ENCODE measurements around the gene IL31. TPM values are rescaled to one million over a fixed set of nuclear protein-coding genes. Genes with fewer than 3 reads are reported as not detected.

IL31 gene
- total RNA-seq, 1 donor from 2014 or later = not detected

DNA sequence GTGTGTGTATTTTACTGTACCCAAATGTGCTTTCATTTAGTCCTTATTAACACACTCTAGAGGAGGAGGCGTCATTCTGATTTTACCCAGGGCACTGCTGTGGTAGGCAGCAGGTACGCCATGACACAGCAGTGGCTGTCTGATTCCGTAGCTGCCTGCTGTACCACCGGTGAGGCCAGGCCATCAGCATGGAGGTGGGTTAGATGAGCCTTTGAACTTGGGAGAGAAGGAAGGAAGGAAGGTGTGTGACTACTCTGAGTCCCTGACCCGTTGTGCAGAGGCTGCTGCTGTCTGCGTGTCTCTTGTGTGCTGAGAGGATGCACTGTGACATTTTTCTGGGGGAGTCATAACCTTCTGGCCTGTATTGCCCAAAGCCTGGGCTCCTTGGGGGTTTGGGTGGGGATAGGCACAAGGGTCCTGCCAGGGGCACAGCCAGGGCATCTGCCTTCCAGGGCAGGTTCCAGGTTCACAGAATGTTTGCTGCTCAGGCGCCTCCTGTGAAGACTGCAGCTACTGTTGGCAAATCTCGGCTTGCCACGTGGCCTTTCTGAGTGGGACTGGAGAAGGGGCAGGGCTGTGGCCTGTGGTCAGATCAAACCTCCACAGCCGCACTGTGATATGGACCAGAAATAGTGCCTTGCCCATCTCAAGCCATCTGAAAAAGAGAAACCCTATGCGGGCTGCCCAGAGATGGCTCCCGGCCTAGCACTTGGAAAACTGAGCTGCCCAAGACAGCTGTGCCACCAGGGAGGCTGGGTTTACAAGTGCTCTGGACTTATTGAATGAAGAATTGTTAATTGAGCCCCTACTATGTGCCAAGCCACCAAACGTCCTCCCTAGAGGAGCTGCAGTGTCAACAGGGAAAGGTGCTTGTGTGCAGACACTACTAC, 48.3 kb downstream of the IL31 start:
- ATAC-seq (ENCODE audit: low read depth) (no peak), DNase-seq (no peak)
- ChIA-PET POLR2A (no interaction called here), CTCF (interaction anchor here (0.7 to 9.6 kb wide), 3 partner anchors 65 to 207 kb away, joined by 3 to 122 read pairs (median 4); partner anchors contain the start of gene CFAP251)
- Mint-ChIP-seq H3K9me3 (no peaks in the 10 kb centered on the region), H3K27me3 (no peaks in the 10 kb centered on the region), H3K4me3 (no peak overlapping the region), H3K4me1 (peaks cover 21% of the 10 kb centered on the region), H3K36me3 (ENCODE audit: low read depth) (peaks cover 35% of the 10 kb centered on the region), H3K27ac (no peak overlapping the region)
- intact Hi-C loops (cut with micrococcal nuclease) = no loop called here
- TF ChIP-seq, protein P1, sequence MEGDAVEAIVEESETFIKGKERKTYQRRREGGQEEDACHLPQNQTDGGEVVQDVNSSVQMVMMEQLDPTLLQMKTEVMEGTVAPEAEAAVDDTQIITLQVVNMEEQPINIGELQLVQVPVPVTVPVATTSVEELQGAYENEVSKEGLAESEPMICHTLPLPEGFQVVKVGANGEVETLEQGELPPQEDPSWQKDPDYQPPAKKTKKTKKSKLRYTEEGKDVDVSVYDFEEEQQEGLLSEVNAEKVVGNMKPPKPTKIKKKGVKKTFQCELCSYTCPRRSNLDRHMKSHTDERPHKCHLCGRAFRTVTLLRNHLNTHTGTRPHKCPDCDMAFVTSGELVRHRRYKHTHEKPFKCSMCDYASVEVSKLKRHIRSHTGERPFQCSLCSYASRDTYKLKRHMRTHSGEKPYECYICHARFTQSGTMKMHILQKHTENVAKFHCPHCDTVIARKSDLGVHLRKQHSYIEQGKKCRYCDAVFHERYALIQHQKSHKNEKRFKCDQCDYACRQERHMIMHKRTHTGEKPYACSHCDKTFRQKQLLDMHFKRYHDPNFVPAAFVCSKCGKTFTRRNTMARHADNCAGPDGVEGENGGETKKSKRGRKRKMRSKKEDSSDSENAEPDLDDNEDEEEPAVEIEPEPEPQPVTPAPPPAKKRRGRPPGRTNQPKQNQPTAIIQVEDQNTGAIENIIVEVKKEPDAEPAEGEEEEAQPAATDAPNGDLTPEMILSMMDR (IDR thresholded peaks at IDR 0.05) = no peak

DNA sequence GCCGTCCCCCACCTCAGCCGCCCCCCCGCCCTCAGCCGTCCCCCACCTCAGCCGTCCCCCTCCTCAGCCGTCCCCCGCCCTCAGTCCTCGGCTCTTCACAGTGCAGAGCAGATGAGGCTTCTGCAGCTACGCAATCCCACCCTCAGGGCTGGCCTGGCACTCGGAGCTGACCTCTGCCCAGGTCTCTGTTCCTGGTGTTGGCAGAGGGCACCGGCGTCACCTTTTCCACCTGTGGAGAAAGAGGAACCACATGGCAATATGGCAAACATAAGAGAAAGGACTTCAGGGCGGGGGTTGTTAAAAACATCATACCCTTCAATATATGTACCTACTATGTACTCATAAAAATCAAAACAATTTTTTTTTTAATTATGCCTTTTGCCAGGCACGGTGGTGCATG, 49.7 kb downstream of the IL31 start:
- no peak for ATAC-seq (ENCODE audit: low read depth)
- intact Hi-C loops (cut with micrococcal nuclease) = no loop called here
- POLR2A ChIA-PET = interaction anchor here (1.5 kb wide), 1 partner anchor 46 kb away, joined by 3 read pairs; no protein-coding TSS in a partner anchor
- TF ChIP-seq, protein P1 (IDR thresholded peaks at IDR 0.05) = no peak
- H3K36me3 Mint-ChIP-seq (ENCODE audit: low read depth) = peaks cover 23% of the 10 kb centered on the region
- peaks cover 23% of the 10 kb centered on the region for H3K4me1 Mint-ChIP-seq
- no peak for DNase-seq
- no peaks in the 10 kb centered on the region for H3K9me3 Mint-ChIP-seq
- H3K4me3 Mint-ChIP-seq = no peak overlapping the region
- CTCF ChIA-PET = interaction anchor here (1.0 to 9.6 kb wide), 7 partner anchors 13 to 329 kb away, joined by 4 to 122 read pairs (median 8); partner anchors contain the start of gene CFAP251
- no peaks in the 10 kb centered on the region for H3K27me3 Mint-ChIP-seq
- H3K27ac Mint-ChIP-seq = no peak overlapping the region

DNA sequence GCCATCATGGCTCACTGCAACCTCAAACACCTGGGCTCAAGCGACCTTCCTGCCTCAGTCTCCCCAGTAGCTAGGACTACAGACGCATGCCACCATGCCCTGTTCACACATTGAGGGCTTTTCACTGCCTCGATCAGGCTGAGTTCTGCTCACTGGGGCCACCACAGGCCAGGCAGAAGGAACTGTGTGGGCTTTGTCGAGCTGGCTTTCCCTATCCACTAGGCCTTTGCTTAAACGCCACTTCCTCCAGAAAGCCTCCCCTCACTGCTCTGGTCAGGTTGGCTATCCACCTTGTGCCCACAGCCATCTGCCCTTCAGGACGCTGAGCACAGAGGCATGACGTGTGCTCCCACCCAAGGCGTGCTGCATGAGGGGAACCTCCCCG, 50.3 kb downstream of the IL31 start:
- H3K4me3 Mint-ChIP-seq = no peak overlapping the region
- no peaks in the 10 kb centered on the region for H3K27me3 Mint-ChIP-seq
- no peak for ATAC-seq (ENCODE audit: low read depth)
- no peaks in the 10 kb centered on the region for H3K9me3 Mint-ChIP-seq
- peaks cover 16% of the 10 kb centered on the region for H3K36me3 Mint-ChIP-seq (ENCODE audit: low read depth)
- ChIA-PET CTCF (interaction anchor here (0.8 to 9.6 kb wide), 17 partner anchors 9 to 329 kb away, joined by 3 to 122 read pairs (median 4); partner anchors contain the start of gene CFAP251), POLR2A (interaction anchor here (1.5 kb wide), 1 partner anchor 46 kb away, joined by 3 read pairs; no protein-coding TSS in a partner anchor)
- intact Hi-C loops (cut with micrococcal nuclease) = loop anchor here (1.0 to 2.0 kb wide), 5 partner anchors 45 to 205 kb away; partner anchors contain the start of genes CFAP251 and MLXIP
- TF ChIP-seq, protein P1 (IDR thresholded peaks at IDR 0.05) = no peak
- DNase-seq = no peak
- H3K4me1 Mint-ChIP-seq = peaks cover 23% of the 10 kb centered on the region
- H3K27ac Mint-ChIP-seq = no peak overlapping the region

DNA sequence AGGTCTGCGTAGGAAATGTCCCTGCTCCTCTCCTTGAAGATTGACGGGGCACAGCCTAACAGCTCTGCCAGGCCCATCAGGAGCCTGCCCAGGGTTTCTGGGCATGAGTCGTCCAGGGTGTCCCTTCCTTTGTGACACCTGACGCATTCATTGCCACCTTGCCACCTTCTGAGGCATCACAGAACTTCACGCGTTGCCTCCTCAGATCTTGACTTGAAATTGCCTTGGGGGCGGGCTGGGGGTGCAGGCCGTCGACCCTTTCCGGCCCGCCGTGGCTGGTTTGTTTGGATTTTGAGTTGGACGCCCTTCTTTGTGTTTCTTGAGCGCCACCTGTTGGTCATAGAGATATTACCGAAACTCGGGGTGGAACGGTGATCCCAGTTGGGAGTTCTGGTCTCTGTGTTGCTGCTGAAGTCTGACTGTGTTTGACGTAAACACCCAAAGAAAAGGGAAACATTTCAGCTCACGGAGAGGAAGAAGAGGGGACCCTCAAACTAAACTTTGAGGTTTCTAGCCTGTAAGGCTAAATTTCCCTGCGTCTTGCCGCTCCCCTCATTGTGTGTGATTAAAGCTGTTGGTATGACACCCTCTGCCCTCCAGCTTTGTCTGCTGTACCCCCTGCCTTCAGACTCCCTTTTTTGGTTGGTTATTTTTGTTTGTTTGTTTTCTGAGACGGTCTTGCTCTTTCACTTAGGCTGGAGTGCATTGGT, 50.8 kb downstream of the IL31 start:
- H3K9me3 Mint-ChIP-seq = no peaks in the 10 kb centered on the region

More for the DNA sequence above, 50.8 kb downstream of the IL31 start:
- ATAC-seq (ENCODE audit: low read depth) (peak; percentile 62), DNase-seq (peak; percentile 50)
- intact Hi-C loops (cut with micrococcal nuclease) = loop anchor here (1.0 to 2.0 kb wide), 5 partner anchors 44 to 205 kb away; partner anchors contain the start of genes CFAP251 and MLXIP
- ChIA-PET POLR2A (interaction anchor here (0.6 to 1.5 kb wide), 4 partner anchors 18 to 102 kb away, joined by 3 to 13 read pairs (median 4); partner anchors contain the start of gene BCL7A), CTCF (interaction anchor here (0.6 to 9.6 kb wide), 20 partner anchors 9 to 328 kb away, joined by 3 to 122 read pairs (median 4); partner anchors contain the start of gene CFAP251)
- TF ChIP-seq, protein P1 (IDR thresholded peaks at IDR 0.05) = no peak
- Mint-ChIP-seq H3K36me3 (ENCODE audit: low read depth) (peaks cover 11% of the 10 kb centered on the region), H3K27me3 (no peaks in the 10 kb centered on the region), H3K4me3 (no peak overlapping the region), H3K4me1 (peaks cover 23% of the 10 kb centered on the region), H3K27ac (peak overlapping the region; percentile 38)

Other genes with a start within 250 kb of the IL31 start
- gene BCL7A, start 152.3 kb downstream of the IL31 start, total RNA-seq = 38.6 and 41.4 TPM in 2 replicates
- gene MLXIP, start 95.5 kb downstream of the IL31 start, total RNA-seq = 26.7 and 33.7 TPM in 2 replicates
- gene LRRC43, start 8.9 kb upstream of the IL31 start, total RNA-seq = not detected in 2 replicates
- not detected in 2 replicates for gene B3GNT4, start 29.5 kb upstream of the IL31 start, total RNA-seq
- 39.8 and 51.3 TPM in 2 replicates for gene DIABLO, start 51.8 kb upstream of the IL31 start, total RNA-seq
- gene VPS33A, start 92.3 kb upstream of the IL31 start, total RNA-seq = 29.6 and 33.2 TPM in 2 replicates
- 58.6 and 63.2 TPM in 2 replicates for gene CLIP1, start 248.4 kb upstream of the IL31 start, total RNA-seq

Data from activated B cell treated with CpG ODN at 0.5 μM for 24 hours (primary cell).